HUDEP-2 (cell line): ENCODE measurements around the gene SH3RF1.
"Not testable (repeated sequence)": the region's sequence is repeated elsewhere in the genome, so short reads cannot be mapped to it uniquely, and the experiment has no call there.

Experiments used
- DNase-seq, 76 experiments: peaks; one replicate each; lab custom pipeline; 2025; ENCODE audit not compliant: unreplicated experiment in 76 of 76; lab: John Stamatoyannopoulos, UW

The SH3RF1 gene

DNA sequence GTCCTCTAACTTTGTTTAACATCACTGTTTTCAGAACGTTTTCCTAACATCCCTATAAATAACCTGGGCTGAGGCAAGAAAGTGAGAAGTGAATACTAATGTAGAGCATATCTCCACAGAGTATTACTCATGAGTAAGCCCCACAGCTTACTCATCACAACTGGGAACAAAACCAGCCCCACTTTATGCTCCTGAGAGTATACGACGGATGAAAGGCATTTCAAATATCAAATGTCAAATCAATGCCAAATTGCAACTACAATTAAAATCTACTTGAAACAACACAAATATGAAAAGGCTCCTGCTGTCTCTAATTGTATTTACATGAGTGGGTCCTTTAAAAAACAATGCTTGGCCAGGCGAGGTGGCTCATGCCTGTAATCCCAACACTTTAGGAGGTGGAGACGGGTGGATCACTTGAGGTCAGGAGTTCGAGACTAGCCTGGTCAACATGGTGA is 41.2 kb downstream of the SH3RF1 start:
- no peak for DNase-seq

DNA sequence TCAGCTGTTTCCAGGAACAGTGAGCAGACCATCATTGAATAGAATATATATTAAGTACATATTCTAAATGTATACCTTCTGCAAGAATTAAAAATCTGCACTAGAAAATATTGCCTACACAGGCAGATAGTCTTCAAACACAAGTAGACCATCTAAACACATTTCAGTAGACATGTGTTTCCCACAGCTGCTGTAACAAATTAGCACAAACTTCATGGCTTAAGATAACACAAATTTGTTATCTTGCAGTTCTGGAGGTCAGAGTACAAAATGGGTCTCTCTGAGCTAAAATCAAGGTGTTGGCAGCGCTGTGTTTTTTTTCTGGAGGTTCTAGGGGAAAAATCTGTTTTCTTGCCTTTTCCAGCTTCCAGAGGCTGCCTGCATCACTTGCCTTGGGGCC is 42.7 kb downstream of the SH3RF1 start:
- no peak for DNase-seq

DNA sequence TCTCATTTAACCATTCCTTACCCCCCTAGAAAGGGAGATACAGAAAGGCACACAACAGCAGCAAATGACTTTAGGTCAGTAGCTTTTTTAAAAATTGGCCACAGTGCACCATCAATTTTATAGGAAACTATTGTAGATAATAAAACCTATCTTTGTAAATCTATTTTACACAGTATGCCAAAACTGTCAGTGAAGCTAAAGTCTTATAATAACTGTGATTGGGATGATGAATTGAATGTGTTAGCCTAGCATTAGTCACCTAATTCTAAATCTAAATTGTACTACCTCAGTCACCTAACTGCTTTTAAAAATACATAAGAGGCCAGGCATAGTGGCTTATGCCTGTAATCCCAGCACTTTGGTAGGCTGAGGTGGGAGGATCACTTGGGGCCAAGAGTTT is 44.2 kb downstream of the SH3RF1 start:
- DNase-seq: no peak

DNA sequence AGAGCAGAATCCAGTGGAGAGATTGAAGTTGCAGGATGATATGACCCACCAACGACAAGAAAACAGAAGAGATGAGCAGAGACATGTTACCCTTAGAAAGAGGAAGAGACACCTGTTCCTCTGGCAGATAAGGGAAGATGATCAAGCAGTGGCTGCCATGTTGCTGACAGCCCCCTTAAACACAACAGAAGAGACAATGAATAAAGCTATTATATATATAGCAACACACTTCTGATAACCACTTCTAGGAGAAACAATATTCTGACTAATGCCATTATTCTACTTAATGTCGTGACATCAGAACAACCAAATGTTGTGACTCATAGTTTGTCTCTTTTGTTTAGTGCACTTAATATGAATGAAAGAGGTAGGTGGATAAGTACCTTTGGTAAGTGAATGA is 44.9 kb downstream of the SH3RF1 start:
- DNase-seq: no peak

DNA sequence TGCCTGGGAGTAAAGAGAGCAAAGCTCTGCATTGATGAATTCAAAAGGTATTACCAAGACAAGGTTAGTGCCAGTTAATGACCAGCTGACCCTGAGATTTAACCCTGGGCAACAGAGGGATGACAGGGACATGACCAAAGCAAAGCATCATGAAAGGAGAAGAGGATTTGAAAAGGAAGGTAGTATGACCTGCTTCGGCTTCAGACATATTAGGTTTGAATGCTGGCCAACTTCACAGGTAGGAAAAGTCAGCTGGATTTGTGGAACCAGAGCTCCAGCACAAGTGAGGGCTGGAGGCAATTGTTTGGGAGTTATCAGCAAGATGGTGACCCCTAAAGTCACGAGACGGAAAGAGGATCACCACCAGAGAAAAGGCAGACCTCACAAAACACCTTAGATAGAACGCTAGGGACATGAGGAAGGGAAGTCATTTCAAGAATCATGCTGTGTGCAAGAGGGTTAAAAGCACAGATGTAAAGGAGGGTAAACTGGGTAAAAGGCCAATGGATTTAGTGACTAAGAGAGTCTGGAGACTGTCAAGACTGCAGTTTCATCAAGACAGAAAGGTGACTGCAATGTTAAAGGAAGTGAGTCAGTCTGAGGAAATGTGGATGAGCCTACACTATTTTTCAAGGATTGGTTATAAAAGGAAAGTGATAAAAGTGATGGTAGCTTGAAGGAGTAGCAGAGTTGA is 45.6 kb downstream of the SH3RF1 start:
- DNase-seq: no peak

DNA sequence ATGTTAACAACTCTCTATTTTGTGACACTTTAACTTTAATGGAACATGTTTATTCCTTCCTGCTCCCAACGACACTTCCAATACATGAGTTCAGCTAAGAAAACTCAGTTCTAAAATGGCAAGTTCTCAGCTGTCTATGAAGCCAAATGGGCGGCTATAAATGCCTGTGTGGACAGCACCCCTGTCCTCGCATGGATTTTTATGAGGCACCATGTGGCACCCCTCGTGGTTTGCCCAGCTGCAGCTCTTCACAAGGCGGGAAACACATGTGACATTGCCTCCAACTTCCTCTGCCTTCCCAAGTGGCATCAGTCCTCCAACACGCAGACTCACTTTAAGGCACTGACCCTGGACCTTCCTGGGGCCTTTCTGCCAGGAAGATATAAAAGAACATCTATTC is 48.0 kb downstream of the SH3RF1 start:
- no peak for DNase-seq

DNA sequence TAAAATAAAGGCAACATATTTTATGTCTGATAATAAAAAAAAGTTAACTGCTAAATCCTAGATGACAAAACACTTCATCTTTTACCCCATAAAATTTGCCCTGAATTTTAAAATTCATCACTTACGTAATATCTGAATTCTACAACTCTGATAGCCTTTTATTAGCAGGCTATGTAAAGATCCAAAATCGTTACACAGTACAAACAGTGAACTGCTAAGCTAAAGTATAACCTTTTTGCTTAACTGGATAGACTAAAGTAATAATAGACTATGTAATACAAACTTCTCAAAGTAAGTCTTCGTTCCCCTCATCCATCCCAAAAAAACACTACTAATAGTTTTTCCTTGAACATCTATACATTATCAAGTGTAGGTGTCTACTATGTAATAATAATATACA is 49.1 kb downstream of the SH3RF1 start:
- DNase-seq: no peak

DNA sequence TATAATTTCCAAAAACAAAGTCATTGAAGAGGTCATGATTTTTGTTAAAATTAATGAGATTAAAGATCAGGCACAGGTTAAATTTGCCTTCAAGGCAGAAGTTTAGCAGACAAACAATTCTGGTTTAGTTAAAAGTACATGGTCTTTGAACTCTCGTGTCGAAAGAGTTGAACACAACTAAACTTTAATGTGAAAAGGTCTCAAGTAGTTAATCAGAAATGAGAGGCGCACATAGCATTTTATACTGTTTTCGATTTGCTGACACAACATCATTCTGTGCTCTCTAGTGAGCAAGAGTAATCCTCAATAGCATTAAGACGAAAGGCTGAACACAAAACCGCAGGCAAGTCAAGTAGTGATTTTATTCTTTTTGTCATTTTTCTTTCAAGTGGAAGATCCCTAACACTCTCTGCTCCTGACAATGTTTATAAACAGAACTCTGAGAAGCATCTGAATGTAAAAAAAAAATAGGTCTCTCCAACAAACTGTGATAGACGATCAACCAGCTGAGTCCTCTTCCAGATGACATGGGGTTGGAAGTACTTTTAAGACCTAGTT is 49.8 kb downstream of the SH3RF1 start:
- DNase-seq: no peak

DNA sequence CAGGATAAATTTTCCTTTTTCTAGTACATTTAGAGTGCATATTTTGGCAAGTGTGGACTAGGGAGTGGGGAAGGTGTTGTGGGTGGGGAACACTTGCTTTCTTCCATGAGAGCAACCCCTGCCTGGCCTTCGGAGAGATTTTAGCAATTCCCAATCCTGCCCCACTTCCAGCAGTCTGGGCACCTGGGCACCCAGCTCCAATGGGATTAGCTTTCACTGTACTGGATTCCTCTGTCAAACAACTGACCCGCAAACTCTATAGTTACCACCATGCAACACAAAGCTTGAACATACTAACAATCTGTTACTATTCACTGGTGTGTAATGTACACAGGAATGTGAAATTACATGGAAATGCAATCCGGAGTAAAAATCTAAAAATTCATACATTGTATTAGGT is 50.3 kb downstream of the SH3RF1 start:
- DNase-seq: no peak

DNA sequence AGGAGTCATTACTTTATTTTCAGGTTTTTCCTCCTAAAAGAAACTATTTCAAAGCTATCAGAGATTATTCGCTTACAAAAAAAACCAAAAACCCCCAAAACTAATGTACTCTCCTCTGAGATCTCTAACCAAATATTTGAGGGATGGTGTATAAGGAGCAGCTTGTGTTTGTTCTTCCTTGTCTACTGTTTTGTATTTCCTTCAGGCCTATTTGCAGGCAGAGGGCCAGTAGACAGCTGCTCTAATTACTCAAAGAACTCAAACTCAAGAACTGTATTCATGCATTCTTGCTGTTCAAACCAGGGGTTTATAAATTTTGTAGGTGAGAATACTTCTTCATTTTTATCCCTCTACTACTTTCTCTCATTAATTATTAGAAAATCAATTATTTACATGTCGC is 51.3 kb downstream of the SH3RF1 start:
- DNase-seq: no peak

DNA sequence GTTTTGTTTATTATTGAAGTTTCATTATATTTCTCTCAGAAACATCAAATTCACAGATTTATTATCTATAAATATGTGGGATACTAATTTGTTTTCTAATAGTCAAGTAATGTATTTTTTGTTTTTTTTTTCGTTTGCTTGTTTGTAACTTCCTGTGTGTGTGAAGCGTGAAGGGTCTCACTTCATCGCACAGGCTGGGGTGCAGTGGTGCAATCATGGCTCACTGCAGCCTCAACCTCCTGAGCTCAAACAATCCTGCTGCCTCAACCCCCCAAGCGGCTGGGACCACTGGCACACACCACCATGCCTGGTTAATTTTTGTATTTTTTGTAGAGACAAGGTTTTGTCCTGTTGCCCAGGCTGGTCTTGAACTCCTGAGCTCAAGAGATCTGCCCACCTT is 55.1 kb downstream of the SH3RF1 start:
- no peak for DNase-seq

DNA sequence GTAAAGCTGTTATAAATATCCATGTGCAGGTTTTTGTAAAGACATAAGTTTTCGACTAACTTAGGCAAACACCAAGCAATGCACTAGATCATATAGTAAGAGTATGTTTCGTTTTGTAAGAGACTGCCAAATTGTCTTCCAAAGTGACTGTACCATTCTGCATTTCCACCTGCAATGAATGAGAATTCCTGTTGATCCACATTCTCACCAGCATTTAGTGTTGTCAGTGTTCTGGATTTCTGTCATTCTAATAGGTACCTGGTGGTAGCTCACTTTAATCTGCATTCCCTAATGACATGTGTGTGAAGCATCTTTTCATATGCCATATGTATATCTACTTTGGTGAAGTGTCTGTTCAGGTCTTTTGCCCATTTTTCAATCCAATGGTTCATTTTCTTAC is 57.8 kb downstream of the SH3RF1 start:
- DNase-seq: no peak

DNA sequence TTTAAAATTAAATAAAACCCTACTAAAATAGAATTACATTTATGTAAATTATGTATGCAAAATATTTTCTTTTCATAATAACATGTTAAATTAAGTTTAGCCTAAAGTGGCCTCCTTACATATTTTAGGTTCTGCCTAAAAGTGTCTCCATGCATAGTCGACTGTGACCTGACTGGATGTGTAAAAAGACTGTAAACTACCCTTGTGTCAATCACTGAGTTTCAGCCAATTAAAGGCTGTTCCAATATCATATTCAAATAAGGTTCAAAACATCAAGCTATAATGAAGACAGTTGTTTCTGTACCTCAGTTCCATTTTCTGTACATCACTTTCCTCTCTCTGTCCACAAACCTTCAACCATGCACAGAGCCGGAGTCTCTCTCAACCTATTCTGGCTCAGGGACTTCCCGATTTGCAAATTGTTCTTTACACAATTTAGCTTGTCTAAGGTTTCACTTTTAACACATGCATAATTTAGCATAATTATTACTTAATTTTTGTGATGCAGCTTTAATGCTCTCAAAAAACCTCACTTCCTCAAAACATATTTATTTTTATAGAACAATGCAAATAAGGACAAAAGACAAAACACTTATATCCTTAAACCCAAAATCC is 60.1 kb downstream of the SH3RF1 start:
- DNase-seq: no peak

DNA sequence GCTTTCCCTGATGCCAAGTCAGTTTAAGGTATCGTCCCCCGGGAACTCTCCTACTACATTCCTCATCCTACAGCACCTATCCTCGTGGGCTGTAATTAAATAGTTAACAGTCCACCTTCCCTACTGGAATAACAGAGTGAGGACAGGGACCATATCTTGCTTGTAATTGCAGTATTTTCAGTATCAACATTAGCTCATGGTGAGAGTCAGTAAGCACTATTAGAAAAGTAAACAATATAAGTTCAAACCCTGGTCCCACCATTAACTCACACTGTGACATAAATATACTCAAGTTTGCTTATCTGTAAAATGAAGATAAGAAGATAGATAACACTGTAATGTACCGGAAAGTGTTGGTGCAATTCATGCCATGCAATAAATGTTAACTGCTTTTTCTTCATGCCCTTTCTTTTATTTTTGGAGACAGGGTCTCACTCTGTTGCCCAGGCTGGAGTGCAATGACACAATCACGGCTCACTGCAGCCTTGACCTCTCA is 61.3 kb downstream of the SH3RF1 start:
- DNase-seq: no peak

DNA sequence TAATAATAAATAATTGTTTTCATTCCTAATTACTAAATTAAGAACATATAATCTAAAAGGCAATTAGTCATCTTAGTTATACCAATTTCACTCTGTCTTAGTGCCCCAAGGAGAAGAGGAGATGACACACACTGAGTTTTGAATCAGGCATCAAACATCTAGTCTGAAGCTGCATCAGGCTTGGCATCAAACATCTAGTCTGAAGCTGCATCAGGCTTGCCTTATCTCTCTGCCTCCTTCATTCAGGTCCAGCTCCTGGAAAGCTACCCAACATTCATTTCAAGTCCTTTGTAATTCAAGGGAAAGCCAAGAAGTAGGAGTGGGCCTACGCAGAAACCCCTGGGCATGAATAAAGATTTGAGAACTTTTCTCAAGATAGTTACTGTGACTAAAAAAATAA is 62.2 kb downstream of the SH3RF1 start:
- no peak for DNase-seq

DNA sequence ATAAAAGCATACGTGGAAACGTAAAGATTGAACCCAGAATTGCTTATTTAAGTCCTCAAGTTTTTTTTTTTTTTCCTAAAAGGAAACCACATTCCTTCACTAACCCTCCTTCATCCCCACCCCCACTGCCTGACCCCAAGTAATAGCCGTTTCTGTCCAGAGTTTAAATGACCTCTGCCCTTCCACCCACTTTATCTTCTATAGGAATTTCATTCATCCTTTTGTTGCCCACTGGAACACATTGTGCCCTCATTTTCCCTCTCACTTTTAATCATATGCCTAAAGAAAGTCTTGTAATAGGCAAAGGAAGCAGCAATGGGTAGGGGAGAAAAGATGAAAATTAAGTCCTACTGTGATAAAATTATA is 62.7 kb downstream of the SH3RF1 start:
- DNase-seq: no peak

DNA sequence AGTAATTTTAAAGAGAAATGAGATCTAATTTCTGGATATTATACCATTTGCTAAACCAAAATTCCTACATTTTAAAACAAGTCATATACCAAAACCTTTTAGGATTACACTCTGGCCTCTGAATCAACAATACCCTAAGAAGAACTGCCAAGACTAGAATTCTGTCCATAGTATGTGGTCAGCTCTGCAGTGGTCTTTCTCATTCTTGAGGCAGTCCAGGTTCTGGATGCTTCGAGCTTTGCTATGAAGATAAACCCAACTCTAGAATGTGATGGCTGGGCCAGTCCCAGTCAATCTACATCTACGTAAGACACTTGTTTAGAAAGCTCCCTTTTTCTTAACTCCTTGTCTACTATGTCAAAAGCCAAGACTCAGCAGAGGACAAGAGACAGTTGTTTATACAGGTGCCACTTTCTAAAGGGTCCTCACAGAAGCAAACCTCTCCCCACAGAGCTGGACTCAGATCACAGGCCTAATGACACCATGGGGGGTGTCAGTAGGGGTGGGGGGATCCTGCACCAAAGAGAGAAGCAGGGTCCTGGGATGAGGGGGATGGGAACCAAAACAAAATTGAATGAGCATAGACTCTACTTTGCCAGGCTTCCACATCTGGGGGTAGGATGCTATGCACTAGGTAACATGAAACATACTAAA is 63.2 kb downstream of the SH3RF1 start:
- DNase-seq: no peak

DNA sequence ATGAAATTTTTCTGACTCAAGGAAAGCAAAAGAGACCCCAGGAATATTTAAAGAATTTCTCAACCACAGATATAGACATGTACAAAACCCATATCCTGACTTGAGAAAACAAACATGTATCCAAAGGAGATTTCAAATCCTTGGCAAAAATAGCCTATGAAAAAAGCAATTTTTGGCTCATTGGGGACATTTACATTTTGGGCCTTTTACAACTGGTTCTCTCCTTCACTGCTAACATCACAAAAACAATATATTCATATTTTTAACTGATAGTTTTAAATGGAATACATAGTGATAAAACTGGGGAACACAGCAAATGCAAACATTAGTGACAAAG is 65.0 kb downstream of the SH3RF1 start:
- DNase-seq: no peak

DNA sequence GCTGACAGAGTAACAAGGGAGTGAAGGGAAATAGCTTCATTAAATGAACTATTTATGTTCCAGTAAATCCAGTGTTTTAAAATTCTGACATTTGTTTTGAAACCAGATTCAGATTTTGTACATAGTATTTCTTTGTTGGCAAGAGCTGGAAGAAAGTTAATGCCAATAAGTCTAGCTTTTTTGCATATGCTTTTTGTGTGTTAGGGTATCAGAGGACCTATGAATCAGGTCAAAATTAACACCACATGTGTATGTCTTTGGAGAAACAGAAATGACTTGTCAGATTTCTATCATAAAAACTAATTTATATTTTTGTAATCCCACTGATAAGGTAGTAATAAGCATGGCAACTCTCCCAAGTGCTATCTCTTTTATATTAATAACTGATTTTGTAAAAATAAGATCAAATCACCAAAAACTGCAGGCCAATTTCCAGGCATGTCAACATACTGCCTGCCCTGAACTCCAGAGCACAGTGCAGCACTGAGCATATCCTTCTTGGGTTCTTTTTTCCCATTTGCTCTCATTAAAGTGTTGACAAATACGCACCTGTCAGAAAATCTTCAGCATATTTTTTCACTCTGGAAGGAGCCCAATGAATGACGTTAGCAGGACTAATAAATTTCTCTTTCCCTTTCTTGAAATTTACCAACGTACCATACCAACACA is 65.5 kb downstream of the SH3RF1 start:
- DNase-seq: no peak

DNA sequence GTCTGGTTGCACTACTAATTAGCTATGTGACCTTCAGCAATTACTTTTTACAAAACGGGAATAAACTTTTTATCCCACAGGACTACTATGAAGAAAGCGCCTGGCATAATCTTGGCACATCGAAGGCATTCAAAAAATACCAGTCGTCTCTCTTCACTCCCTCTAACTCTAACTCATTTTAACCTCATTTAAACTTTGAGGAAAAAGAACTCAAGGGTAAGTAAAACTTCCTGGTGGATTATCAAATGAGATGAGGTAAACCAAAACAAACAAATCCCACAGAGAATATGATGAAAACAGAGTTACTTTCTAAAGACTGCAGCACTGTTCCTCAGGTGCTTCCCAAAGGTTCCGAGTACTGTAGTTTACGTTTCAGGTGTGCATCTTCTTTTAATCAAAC is 66.9 kb downstream of the SH3RF1 start:
- DNase-seq: no peak

DNA sequence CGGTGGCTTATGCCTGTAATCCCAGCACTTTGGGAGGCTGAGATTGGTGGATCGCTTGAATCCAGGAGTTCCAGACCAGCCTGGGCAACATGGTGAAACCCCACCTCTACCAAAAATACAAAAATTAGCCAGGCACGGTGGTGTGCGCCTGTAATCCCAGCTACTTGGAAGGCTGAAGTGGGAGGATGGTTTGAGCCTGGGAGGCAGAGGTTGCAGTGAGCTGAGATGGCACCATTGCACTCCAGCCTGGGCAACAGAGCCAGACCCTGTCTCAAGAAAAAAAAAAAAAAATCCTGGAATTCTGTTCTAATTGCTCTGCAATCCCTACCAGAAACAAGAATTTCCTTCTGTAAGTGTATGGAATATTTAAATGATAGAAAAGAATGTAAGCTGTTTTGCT is 67.5 kb downstream of the SH3RF1 start:
- not testable (repeated sequence) for DNase-seq
